A549 (cell line): ENCODE data around the gene UTP3.

ENCODE experiments used
- CTCF ChIP-seq: fragments of >200 bp; sonication (Bioruptor Twin); formaldehyde crosslinking; IDR thresholded peaks from 3 replicates; pipeline ENCODE4 v1.5.1; 2016
- EP300 ChIP-seq, 2 experiments: fragments of >200 bp; sonication (Bioruptor Twin); formaldehyde crosslinking; IDR thresholded peaks; 2 replicates in 1 of 2; 3 replicates in 1 of 2; pipeline ENCODE4 v1.6.1; 2016 to 2017
- GATA3 ChIP-seq: IDR thresholded peaks from 2 replicates; pipeline ENCODE4 v1.6.1; 2012; ENCODE audit warnings: borderline replicate concordance
- HOXA7 ChIP-seq: fragments of 250-450 bp; sonication (Bioruptor Pico); IDR thresholded peaks from 2 replicates; pipeline ENCODE4 v1.5.0; 2020; ENCODE audit warnings: mild to moderate bottlenecking, moderate library complexity
- POLR2A ChIP-seq: IDR thresholded peaks from 2 replicates; pipeline ENCODE4 v1.6.1; 2012; ENCODE audit warnings: mild to moderate bottlenecking, low read length
- RFX5 ChIP-seq: fragments of 450-650 bp; IDR thresholded peaks from 2 replicates; pipeline ENCODE4 v1.7.1; 2014; ENCODE audit warnings: antibody characterized with exemption, mild to moderate bottlenecking, moderate library complexity
- TF ChIP-seq, protein P1 (sequence below): fragments of 200-600 bp; sonication (generic); IDR thresholded peaks from 2 replicates; pipeline ENCODE4 v1.6.1; 2016; ENCODE audit warnings: antibody characterized with exemption, mild to moderate bottlenecking, moderate library complexity

GRCh38 chr4:70681704-70682103, 6.6 kb upstream of the UTP3 start:
- no peak for TF ChIP-seq GATA3
- no peak for TF ChIP-seq CTCF
- no peak for TF ChIP-seq HOXA7 (CRISPR knock-in tag)
- no peak for TF ChIP-seq RFX5
- TF ChIP-seq POLR2A: no peak
- TF ChIP-seq EP300 (IDR thresholded peaks at IDR 0.05): no peak
- TF ChIP-seq, protein P1, sequence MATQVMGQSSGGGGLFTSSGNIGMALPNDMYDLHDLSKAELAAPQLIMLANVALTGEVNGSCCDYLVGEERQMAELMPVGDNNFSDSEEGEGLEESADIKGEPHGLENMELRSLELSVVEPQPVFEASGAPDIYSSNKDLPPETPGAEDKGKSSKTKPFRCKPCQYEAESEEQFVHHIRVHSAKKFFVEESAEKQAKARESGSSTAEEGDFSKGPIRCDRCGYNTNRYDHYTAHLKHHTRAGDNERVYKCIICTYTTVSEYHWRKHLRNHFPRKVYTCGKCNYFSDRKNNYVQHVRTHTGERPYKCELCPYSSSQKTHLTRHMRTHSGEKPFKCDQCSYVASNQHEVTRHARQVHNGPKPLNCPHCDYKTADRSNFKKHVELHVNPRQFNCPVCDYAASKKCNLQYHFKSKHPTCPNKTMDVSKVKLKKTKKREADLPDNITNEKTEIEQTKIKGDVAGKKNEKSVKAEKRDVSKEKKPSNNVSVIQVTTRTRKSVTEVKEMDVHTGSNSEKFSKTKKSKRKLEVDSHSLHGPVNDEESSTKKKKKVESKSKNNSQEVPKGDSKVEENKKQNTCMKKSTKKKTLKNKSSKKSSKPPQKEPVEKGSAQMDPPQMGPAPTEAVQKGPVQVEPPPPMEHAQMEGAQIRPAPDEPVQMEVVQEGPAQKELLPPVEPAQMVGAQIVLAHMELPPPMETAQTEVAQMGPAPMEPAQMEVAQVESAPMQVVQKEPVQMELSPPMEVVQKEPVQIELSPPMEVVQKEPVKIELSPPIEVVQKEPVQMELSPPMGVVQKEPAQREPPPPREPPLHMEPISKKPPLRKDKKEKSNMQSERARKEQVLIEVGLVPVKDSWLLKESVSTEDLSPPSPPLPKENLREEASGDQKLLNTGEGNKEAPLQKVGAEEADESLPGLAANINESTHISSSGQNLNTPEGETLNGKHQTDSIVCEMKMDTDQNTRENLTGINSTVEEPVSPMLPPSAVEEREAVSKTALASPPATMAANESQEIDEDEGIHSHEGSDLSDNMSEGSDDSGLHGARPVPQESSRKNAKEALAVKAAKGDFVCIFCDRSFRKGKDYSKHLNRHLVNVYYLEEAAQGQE: no peak
